GM20000 (cell line): ENCODE data around the gene GASK1A.

Source experiments
- DNase-seq: peaks from one replicate; pipeline ENCODE4 v3.0.0; 2012; ENCODE audit warnings: low spot score
- CTCF ChIP-seq: IDR thresholded peaks from 2 replicates; pipeline ENCODE4 v1.5.1; 2012; ENCODE audit warnings: mild to moderate bottlenecking, control low read depth; ENCODE audit errors: extremely low read depth, missing control alignments

Gene GASK1A

GRCh38 chr3:42983927-42984326 is 4.8 kb downstream of the GASK1A start:
- TF ChIP-seq CTCF = no peak
- no peak for DNase-seq

- no peak for TF ChIP-seq CTCF
- no peak for DNase-seq
These were observed 5.6 kb downstream of the GASK1A start for GRCh38 chr3:42984701-42985100.

GRCh38 chr3:42988097-42988496 is 9.0 kb downstream of the GASK1A start:
- no peak for TF ChIP-seq CTCF
- DNase-seq = no peak

- DNase-seq = no peak
- no peak for TF ChIP-seq CTCF
These were observed 9.5 kb downstream of the GASK1A start for GRCh38 chr3:42988566-42988965.

GRCh38 chr3:42991341-42992315 is 12.5 kb downstream of the GASK1A start:
- DNase-seq = no peak
- TF ChIP-seq CTCF = no peak

- TF ChIP-seq CTCF = no peak
- DNase-seq = no peak
These were observed 15.5 kb downstream of the GASK1A start for GRCh38 chr3:42994595-42994994.

- no peak for TF ChIP-seq CTCF
- DNase-seq = no peak
These were observed 16.9 kb downstream of the GASK1A start for GRCh38 chr3:42996021-42996420.
